Measurements from ENCODE around the gene KCNG2. TPM values are rescaled to one million over a fixed set of nuclear protein-coding genes. Genes with fewer than 3 reads are reported as not detected.

KCNG2 gene
- total RNA-seq, 4 donors from 2014 or later = 0.60 to 0.84 (median 0.78) TPM; not detected in 1

DNA sequence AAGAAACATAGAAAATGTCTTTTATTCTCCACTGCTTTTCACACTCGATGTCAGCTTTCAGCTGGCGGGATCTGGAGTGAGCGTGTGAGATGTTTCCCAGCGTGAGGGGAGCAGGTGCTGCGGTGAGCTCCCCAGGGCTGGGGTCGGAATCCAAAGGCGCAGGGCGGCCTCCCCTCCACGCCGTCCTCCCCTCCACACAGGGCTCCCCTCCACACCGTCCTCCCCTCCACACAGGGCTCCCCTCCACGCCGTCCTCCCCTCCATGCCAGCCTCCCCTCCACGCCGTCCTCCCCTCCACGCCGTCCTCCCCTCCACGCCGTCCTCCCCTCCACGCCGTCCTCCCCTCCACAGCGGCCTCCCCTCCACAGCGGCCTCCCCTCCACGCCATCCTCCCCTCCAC is 26.9 kb upstream of the KCNG2 start:
- Histone ChIP-seq H3K27ac (no peak overlapping the region), H3K4me3 (no peak overlapping the region), H3K36me3 (no peaks in the 10 kb centered on the region), H3K27me3 (peaks cover 0 to 15% of the 10 kb centered on the region in 2 donors), H3K4me1 (no peaks in the 10 kb centered on the region), H3K9me3 (peaks cover 0 to 42% (median 7%) of the 10 kb centered on the region in 4 donors)
- no peak for DNase-seq (ENCODE audit: low spot score in 2 of 2)
- WGBS, 2 donors = 77 to 82% methylated on average over 13 to 22 of the region's 24 CpGs
- TF ChIP-seq EP300 (IDR thresholded peaks at IDR 0.05) = no peak
- TF ChIP-seq, protein P1, sequence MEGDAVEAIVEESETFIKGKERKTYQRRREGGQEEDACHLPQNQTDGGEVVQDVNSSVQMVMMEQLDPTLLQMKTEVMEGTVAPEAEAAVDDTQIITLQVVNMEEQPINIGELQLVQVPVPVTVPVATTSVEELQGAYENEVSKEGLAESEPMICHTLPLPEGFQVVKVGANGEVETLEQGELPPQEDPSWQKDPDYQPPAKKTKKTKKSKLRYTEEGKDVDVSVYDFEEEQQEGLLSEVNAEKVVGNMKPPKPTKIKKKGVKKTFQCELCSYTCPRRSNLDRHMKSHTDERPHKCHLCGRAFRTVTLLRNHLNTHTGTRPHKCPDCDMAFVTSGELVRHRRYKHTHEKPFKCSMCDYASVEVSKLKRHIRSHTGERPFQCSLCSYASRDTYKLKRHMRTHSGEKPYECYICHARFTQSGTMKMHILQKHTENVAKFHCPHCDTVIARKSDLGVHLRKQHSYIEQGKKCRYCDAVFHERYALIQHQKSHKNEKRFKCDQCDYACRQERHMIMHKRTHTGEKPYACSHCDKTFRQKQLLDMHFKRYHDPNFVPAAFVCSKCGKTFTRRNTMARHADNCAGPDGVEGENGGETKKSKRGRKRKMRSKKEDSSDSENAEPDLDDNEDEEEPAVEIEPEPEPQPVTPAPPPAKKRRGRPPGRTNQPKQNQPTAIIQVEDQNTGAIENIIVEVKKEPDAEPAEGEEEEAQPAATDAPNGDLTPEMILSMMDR (IDR thresholded peaks at IDR 0.05) = no peak
- no peak for TF ChIP-seq POLR2A (IDR thresholded peaks at IDR 0.05)

DNA sequence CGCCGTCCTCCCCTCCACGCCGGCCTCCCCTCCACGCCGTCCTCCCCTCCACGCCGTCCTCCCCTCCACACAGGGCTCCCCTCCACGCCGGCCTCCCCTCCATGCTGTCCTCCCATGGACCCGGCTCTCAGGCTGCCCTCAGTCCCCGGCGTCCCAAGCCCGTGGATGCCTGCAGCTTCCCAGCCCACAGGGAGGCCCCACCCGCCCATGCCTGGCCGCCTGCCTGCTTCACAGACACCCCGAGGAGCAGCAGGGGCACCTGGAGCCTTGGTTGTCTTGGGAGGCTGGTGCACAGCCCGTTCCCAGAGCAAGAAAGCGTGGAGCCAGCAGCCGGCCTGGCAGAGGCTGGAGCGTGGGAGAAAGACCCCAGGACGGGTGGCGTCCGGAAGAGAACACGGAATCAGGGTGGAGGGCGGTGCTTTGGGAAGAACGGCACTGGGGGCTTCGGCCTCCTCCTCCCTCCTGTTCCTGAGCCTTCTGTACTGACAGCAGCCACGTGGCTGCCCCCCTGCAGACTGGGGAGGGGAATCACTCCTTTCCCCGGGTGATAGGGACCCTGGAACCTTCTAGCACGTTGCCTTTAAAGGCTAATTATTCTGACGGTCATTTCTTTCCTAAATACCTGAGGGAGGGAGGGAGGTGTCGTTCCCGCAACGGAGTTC is 26.2 kb upstream of the KCNG2 start:
- DNase-seq (ENCODE audit: low spot score in 2 of 2) = no peak

DNA sequence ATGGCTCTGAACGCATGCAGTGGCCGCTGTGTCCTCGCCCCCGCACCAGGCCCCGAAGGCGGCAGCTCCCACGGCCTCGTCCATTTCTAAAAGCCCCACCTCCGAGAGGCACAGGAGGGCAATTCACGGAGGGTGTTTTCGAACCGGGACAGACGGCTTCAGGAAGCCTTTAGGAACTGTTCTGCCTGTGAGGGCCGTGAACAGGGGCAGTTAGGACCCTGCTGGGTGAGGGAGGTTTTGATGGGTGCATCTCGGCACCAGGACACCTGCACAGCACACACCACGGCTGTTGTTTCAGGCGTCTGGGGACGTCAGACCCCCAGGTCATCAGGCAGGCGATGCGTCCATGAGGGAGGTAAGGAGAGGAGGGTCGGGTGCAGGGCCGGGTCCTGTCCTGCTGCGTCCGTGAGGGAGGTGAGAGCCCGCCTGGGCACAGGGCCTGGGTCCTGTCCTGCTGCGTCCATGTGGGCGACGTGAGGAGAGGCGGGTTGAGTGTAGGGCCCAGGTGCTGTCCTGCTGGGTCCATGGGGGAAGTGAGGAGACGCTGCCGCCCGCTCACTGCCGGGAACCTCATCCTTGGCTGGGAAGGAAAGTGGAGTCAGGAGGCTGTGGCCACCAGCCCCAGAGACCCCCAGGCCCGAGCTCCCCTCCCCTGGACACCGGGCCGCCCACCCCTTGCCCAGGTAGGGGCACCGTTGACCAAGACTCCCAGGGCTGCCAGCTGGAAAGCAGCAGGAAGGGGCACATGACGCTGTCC is 25.5 kb upstream of the KCNG2 start:
- H3K9me3 ChIP-seq = peaks cover 0 to 39% (median 6%) of the 10 kb centered on the region in 4 donors
- no peak overlapping the region for H3K4me3 ChIP-seq
- no peak for DNase-seq (ENCODE audit: low spot score in 2 of 2)
- peaks cover 0 to 21% of the 10 kb centered on the region in 2 donors for H3K27me3 ChIP-seq
- no peaks in the 10 kb centered on the region for H3K36me3 ChIP-seq
- no peak overlapping the region for H3K27ac ChIP-seq
- H3K4me1 ChIP-seq = no peaks in the 10 kb centered on the region
- TF ChIP-seq EP300 (IDR thresholded peaks at IDR 0.05) = no peak
- TF ChIP-seq, protein P1 (IDR thresholded peaks at IDR 0.05) = no peak
- no peak for TF ChIP-seq POLR2A (IDR thresholded peaks at IDR 0.05)
- 66 to 72% methylated on average over 31 to 33 of the region's 38 CpGs for WGBS, 2 donors

More for the DNA sequence above, 26.2 kb upstream of the KCNG2 start:
- H3K36me3 ChIP-seq = no peaks in the 10 kb centered on the region
- H3K9me3 ChIP-seq = peaks cover 0 to 42% (median 7%) of the 10 kb centered on the region in 4 donors
- H3K27ac ChIP-seq = no peak overlapping the region
- no peaks in the 10 kb centered on the region for H3K4me1 ChIP-seq
- WGBS, 2 donors = 66 to 71% methylated on average over 33 to 35 of the region's 35 CpGs
- TF ChIP-seq EP300 (IDR thresholded peaks at IDR 0.05) = no peak
- TF ChIP-seq, protein P1 (IDR thresholded peaks at IDR 0.05) = no peak
- no peak for TF ChIP-seq POLR2A (IDR thresholded peaks at IDR 0.05)
- H3K27me3 ChIP-seq = peaks cover 0 to 16% of the 10 kb centered on the region in 2 donors
- H3K4me3 ChIP-seq = no peak overlapping the region

DNA sequence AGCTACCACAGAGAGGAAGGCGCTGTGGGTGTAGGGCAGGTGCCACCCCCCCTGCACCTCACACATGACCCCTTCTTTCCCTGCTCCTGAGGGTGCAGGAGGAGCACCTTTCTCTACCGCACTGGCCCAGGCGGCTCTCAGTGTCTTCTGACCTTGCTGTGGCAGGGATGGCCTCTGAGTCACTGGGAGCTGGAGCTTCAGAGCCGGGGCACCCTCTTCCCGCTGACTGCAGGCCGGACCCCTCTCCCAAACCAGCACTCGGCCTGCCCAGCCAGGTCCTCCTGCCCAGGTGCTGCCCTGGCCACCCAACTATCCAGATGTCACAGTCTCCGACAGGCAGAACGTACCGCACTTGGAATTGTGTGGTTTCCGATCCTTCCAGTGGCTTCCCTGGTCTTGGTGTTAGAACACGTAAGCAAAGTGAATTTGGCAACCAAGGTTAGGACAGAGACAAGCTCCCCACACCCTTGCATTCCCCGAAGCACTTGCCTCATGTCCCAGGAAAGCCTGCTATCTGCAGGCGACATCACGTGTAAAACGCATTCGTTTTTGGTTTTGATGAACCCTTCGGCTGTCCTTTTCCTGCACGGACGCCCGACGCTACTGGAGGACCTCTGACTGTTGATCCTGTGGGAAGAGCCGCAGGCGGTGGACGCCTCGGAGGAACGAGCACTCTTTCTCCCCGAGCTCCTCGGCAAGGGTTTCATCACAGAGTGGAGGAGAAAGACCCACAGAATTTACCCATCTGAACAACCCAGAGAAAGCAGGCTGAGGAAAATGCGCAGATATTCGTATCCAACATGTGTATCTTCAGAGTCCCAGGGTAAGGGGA is 24.7 kb upstream of the KCNG2 start:
- DNase-seq (ENCODE audit: low spot score in 2 of 2) = no peak
- TF ChIP-seq POLR2A (IDR thresholded peaks at IDR 0.05) = no peak
- WGBS, 2 donors = 89 to 94% methylated on average over 26 to 31 of the region's 31 CpGs
- H3K27ac ChIP-seq = no peak overlapping the region
- no peaks in the 10 kb centered on the region for H3K36me3 ChIP-seq
- H3K4me3 ChIP-seq = no peak overlapping the region
- peaks cover 0 to 26% of the 10 kb centered on the region in 2 donors for H3K27me3 ChIP-seq
- H3K9me3 ChIP-seq = peaks cover 0 to 31% (median 2%) of the 10 kb centered on the region in 4 donors
- H3K4me1 ChIP-seq = no peaks in the 10 kb centered on the region

DNA sequence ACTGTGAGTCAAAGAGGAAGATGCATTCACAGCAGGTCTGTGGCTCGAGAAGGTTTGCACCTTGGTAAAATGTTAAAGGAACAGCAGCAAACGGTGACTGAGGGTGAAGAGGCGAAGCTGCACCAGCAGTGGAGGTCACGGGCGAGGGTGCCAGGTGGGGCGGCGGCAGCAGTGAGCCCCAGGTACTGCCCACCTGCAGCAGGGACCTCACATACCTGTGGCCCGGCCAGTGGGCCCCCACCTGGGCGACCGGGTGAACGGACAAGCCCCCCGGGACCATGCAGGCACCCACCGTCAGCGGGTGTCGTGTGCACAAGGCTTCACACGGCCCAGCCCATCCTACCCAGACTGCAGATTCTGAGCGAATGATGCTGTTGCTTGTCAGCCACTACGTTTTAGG is 23.6 kb upstream of the KCNG2 start:
- 81 to 84% methylated on average over 17 to 18 of the region's 18 CpGs for WGBS, 2 donors
- peaks cover 0 to 21% (median 0%) of the 10 kb centered on the region in 4 donors for H3K9me3 ChIP-seq
- H3K4me3 ChIP-seq = no peak overlapping the region
- H3K27me3 ChIP-seq = peaks cover 0 to 26% of the 10 kb centered on the region in 2 donors
- TF ChIP-seq, protein P1 (IDR thresholded peaks at IDR 0.05) = no peak
- no peak for TF ChIP-seq EP300 (IDR thresholded peaks at IDR 0.05)
- no peak for TF ChIP-seq POLR2A (IDR thresholded peaks at IDR 0.05)
- no peak for DNase-seq (ENCODE audit: low spot score in 2 of 2)
- no peaks in the 10 kb centered on the region for H3K36me3 ChIP-seq
- no peak overlapping the region for H3K27ac ChIP-seq
- H3K4me1 ChIP-seq = no peaks in the 10 kb centered on the region

Measured in tibial nerve (tissue), 4 donors.